Measurements from ENCODE around the gene ECM2. TPM values are rescaled to one million over a fixed set of nuclear protein-coding genes. Genes with fewer than 3 reads are reported as not detected.

ECM2 gene
- total and polyA plus RNA-seq, 12 donors: 2.1 to 14.9 (median 8.4) TPM

GRCh38 chr9:92564504-92564903 lies 28.7 kb upstream of the ECM2 start:
- peak in 4 of 8 donors; percentile 35 to 56 (median 47) for ATAC-seq
- peak overlapping the region in 6 of 10 donors; percentile 16 to 68 (median 48) for H3K27ac ChIP-seq
- intact Hi-C loops (cut with DNase I): no loop called here

GRCh38 chr9:92563116-92564100 lies 27.6 kb upstream of the ECM2 start:
- peak in 6 of 8 donors; percentile 35 to 76 (median 52) for ATAC-seq
- WGBS, 2 donors: 67 to 73% methylated on average over 3 of the region's 3 CpGs
- Histone ChIP-seq H3K9me3 (peaks cover 0 to 22% (median 0%) of the 10 kb centered on the region in 11 donors), H3K4me1 (peaks cover 0 to 29% (median 7%) of the 10 kb centered on the region in 9 donors), H3K27ac (peak overlapping the region in 6 of 10 donors; percentile 57 to 68 (median 60)), H3K4me3 (no peak overlapping the region), H3K36me3 (no peaks in the 10 kb centered on the region), H3K27me3 (no peaks in the 10 kb centered on the region)
- intact Hi-C loops (cut with DNase I): no loop called here
- DNase-seq: no peak
- no peak for TF ChIP-seq CTCF (IDR thresholded peaks at IDR 0.05)

More at GRCh38 chr9:92564504-92564903, 28.7 kb upstream of the ECM2 start:
- H3K36me3 ChIP-seq: no peaks in the 10 kb centered on the region
- no peak overlapping the region for H3K4me3 ChIP-seq
- peaks cover 0 to 31% (median 0%) of the 10 kb centered on the region in 11 donors for H3K9me3 ChIP-seq
- H3K4me1 ChIP-seq: peaks cover 0 to 29% (median 7%) of the 10 kb centered on the region in 9 donors
- no peak for DNase-seq
- TF ChIP-seq CTCF (IDR thresholded peaks at IDR 0.05): no peak
- H3K27me3 ChIP-seq: no peaks in the 10 kb centered on the region

GRCh38 chr9:92562461-92562967 lies 26.7 kb upstream of the ECM2 start:
- peaks cover 0 to 16% (median 0%) of the 10 kb centered on the region in 11 donors for H3K9me3 ChIP-seq
- DNase-seq (no peak), ATAC-seq (peak in 3 of 8 donors; percentile 14 to 56 (median 47))
- intact Hi-C loops (cut with DNase I): no loop called here
- H3K27me3 ChIP-seq: no peaks in the 10 kb centered on the region
- H3K4me3 ChIP-seq: no peak overlapping the region
- WGBS, 2 donors: 84% methylated on average over 5 of the region's 5 CpGs
- no peaks in the 10 kb centered on the region for H3K36me3 ChIP-seq
- H3K27ac ChIP-seq: peak overlapping the region in 6 of 10 donors; percentile 57 to 68 (median 60)
- H3K4me1 ChIP-seq: peaks cover 0 to 29% (median 7%) of the 10 kb centered on the region in 9 donors
- no peak for TF ChIP-seq CTCF (IDR thresholded peaks at IDR 0.05)
